Endodermal cell (in vitro differentiated cells): ENCODE data around the gene ZNF468. TPM values are rescaled to one million over a fixed set of nuclear protein-coding genes. Genes with fewer than 3 reads are reported as not detected.

ENCODE experiments used
- DNase-seq: peaks from one replicate; pipeline ENCODE4 v3.0.0-alpha.2; 2017
- H3K27ac ChIP-seq: 2 replicates; pipeline ENCODE4 v1.5.1; 2013; ENCODE audit warnings: mild to moderate bottlenecking, low read depth, low read length, moderate library complexity
- H3K27me3 ChIP-seq: 2 replicates; pipeline ENCODE4 v1.6.1; 2013; ENCODE audit warnings: mild to moderate bottlenecking, low read length, moderate library complexity; ENCODE audit not compliant: insufficient read depth, control insufficient read depth, poor library complexity, severe bottlenecking
- H3K36me3 ChIP-seq: 2 replicates; pipeline ENCODE4 v1.7.0; 2013; ENCODE audit warnings: mild to moderate bottlenecking, low read length, moderate library complexity; ENCODE audit not compliant: control insufficient read depth, insufficient read depth
- H3K4me1 ChIP-seq: one replicate; pipeline ENCODE4 v1.7.0; 2013; ENCODE audit warnings: low read length; ENCODE audit not compliant: control insufficient read depth, insufficient read depth
- H3K4me3 ChIP-seq: 2 replicates; pipeline ENCODE4 v1.5.1; 2013; ENCODE audit warnings: mild to moderate bottlenecking, low read length, moderate library complexity
- H3K9ac ChIP-seq: 2 replicates; pipeline ENCODE4 v1.6.1; 2013; ENCODE audit warnings: mild to moderate bottlenecking, low read length, moderate library complexity; ENCODE audit not compliant: poor library complexity, severe bottlenecking; ENCODE audit errors: extremely low read depth
- H3K9me3 ChIP-seq: 2 replicates; pipeline ENCODE4 v1.6.1; 2013; ENCODE audit warnings: mild to moderate bottlenecking, low read length, moderate library complexity; ENCODE audit not compliant: control insufficient read depth
- H3K27ac Mint-ChIP-seq: 2 replicates; pipeline ENCODE4 v1.8.0; 2020; ENCODE audit warnings: mixed read lengths
- H3K27me3 Mint-ChIP-seq: 2 replicates; pipeline ENCODE4 v1.8.0; 2021; ENCODE audit warnings: mild to moderate bottlenecking, mixed read lengths; ENCODE audit not compliant: insufficient read depth
- H3K36me3 Mint-ChIP-seq: 2 replicates; pipeline ENCODE4 v1.8.0; 2020; ENCODE audit warnings: low read depth, mixed read lengths
- H3K4me1 Mint-ChIP-seq: 2 replicates; pipeline ENCODE4 v1.8.0; 2020; ENCODE audit warnings: mixed read lengths
- H3K4me3 Mint-ChIP-seq: 2 replicates; pipeline ENCODE4 v1.8.0; 2020; ENCODE audit warnings: mild to moderate bottlenecking, moderate library complexity, mixed read lengths
- H3K9me3 Mint-ChIP-seq: 2 replicates; pipeline ENCODE4 v1.8.0; 2020; ENCODE audit warnings: mild to moderate bottlenecking, mixed read lengths
- CTCF ChIP-seq: fragments of 200-600 bp; sonication (generic); conservative IDR thresholded peaks from 2 replicates; pipeline ENCODE4 v1.5.0; 2021; ENCODE audit warnings: antibody characterized with exemption, mild to moderate bottlenecking
- WGBS, 2 experiments: methylation state at CpG; one replicate each; pipeline versions ENCODE4 v1.1.5 to v1.1.7; 2013; ENCODE audit warnings: missing lambda C conversion rate in 2 of 2, mixed read lengths in 1 of 2; ENCODE audit not compliant: insufficient coverage in 1 of 2, insufficient read length in 1 of 2; 5-methylcytosine and 5-hydroxymethylcytosine counted together
- total RNA-seq, 2 donors: library from RNA; stranded (reverse); fragmentation: NEBNext Ultra II Directional in 1 of 2; extraction: Animal tissue kit (Norgen Biotek cat#: 25700) in 1 of 2; gene quantifications; 2 replicates in 1 of 2; 3 replicates in 1 of 2; pipeline ENCODE4 v1.2.1, GENCODE V29; 2021

Gene ZNF468
- total RNA-seq, 2 donors from 2014 or later: 46.2 to 50.0 TPM

- H3K27me3 ChIP-seq: no peaks in the 10 kb centered on the region
- no peak overlapping the region for H3K4me3 ChIP-seq
- TF ChIP-seq CTCF: no peak
- peaks cover 73% of the 10 kb centered on the region for H3K36me3 ChIP-seq
- no peak overlapping the region for H3K9ac ChIP-seq
- 73 to 83% methylated on average over 4 of the region's 4 CpGs for WGBS, 2 experiments
- Mint-ChIP-seq H3K27me3 (no peaks in the 10 kb centered on the region), H3K4me1 (peaks cover 23% of the 10 kb centered on the region), H3K27ac (peak overlapping the region; percentile 16), H3K9me3 (no peaks in the 10 kb centered on the region), H3K36me3 (peaks cover 74% of the 10 kb centered on the region), H3K4me3 (no peak overlapping the region)
- DNase-seq: peak; percentile 21
- peaks cover 14% of the 10 kb centered on the region for H3K9me3 ChIP-seq
- H3K4me1 ChIP-seq: no peaks in the 10 kb centered on the region
- H3K27ac ChIP-seq: no peak overlapping the region
Measured at GRCh38 chr19:52891336-52891735, 33.9 kb upstream of the ZNF468 start.

GRCh38 chr19:52889931-52890330 is 32.5 kb upstream of the ZNF468 start:
- Histone ChIP-seq H3K36me3 (peaks cover 73% of the 10 kb centered on the region), H3K4me3 (no peak overlapping the region), H3K4me1 (no peaks in the 10 kb centered on the region), H3K9ac (no peak overlapping the region), H3K27me3 (no peaks in the 10 kb centered on the region), H3K27ac (no peak overlapping the region), H3K9me3 (peaks cover 13% of the 10 kb centered on the region)
- 97% methylated on average over 3 of the region's 4 CpGs; no CpG with 5 or more reads in 1 of the 2 experiments for WGBS, 2 experiments
- H3K9me3 Mint-ChIP-seq: no peaks in the 10 kb centered on the region
- H3K4me1 Mint-ChIP-seq: peaks cover 23% of the 10 kb centered on the region
- no peak overlapping the region for H3K4me3 Mint-ChIP-seq
- H3K36me3 Mint-ChIP-seq: peaks cover 74% of the 10 kb centered on the region
- TF ChIP-seq CTCF: no peak
- no peak overlapping the region for H3K27ac Mint-ChIP-seq
- H3K27me3 Mint-ChIP-seq: no peaks in the 10 kb centered on the region
- DNase-seq: peak; percentile 29

GRCh38 chr19:52889076-52889475 is 31.7 kb upstream of the ZNF468 start:
- Mint-ChIP-seq H3K36me3 (peaks cover 74% of the 10 kb centered on the region), H3K27ac (no peak overlapping the region), H3K9me3 (no peaks in the 10 kb centered on the region), H3K27me3 (no peaks in the 10 kb centered on the region), H3K4me3 (no peak overlapping the region), H3K4me1 (peaks cover 19% of the 10 kb centered on the region)
- no peak for TF ChIP-seq CTCF
- Histone ChIP-seq H3K9ac (no peak overlapping the region), H3K4me3 (no peak overlapping the region), H3K9me3 (peaks cover 19% of the 10 kb centered on the region), H3K36me3 (peaks cover 77% of the 10 kb centered on the region), H3K27ac (no peak overlapping the region), H3K4me1 (no peaks in the 10 kb centered on the region), H3K27me3 (no peaks in the 10 kb centered on the region)
- DNase-seq: peak; percentile 32
- WGBS, 2 experiments: 93 to 97% methylated on average over 6 to 7 of the region's 7 CpGs
